Neural cell (in vitro differentiated cells): ENCODE data around the gene IKZF1.

ENCODE experiments used
- CTCF ChIP-seq: fragments of 450-650 bp; IDR thresholded peaks from 2 replicates; pipeline ENCODE4 v1.5.1; 2014; ENCODE audit warnings: antibody characterized with exemption, mild to moderate bottlenecking, moderate library complexity; ENCODE audit not compliant: poor library complexity, severe bottlenecking
- EP300 ChIP-seq: fragments of 450-650 bp; conservative IDR thresholded peaks from 2 replicates; pipeline ENCODE4 v1.6.1; 2014; ENCODE audit warnings: antibody characterized with exemption, mild to moderate bottlenecking, moderate library complexity; ENCODE audit not compliant: poor library complexity, severe bottlenecking
- EZH2 ChIP-seq: fragments of 200-600, 300-800 bp; shearing (Covaris generic), sonication (generic); IDR thresholded peaks from 2 replicates; pipeline ENCODE4 v1.6.1; 2014; ENCODE audit warnings: antibody characterized with exemption, low read length, borderline replicate concordance, mild to moderate bottlenecking; ENCODE audit not compliant: insufficient read depth, poor library complexity, severe bottlenecking
- MXI1 ChIP-seq: fragments of 450-650 bp; conservative IDR thresholded peaks from 2 replicates; pipeline ENCODE4 v1.6.1; 2014; ENCODE audit warnings: antibody characterized with exemption, mild to moderate bottlenecking; ENCODE audit not compliant: poor library complexity, severe bottlenecking
- POLR2AphosphoS5 ChIP-seq: IDR thresholded peaks from 2 replicates; pipeline ENCODE4 v1.6.1; 2012
- RAD21 ChIP-seq: fragments of 450-650 bp; conservative IDR thresholded peaks from 2 replicates; pipeline ENCODE4 v1.6.1; 2014; ENCODE audit warnings: antibody characterized with exemption, mild to moderate bottlenecking, moderate library complexity
- REST ChIP-seq: IDR thresholded peaks from 2 replicates; pipeline ENCODE4 v1.6.1; 2012; ENCODE audit warnings: borderline replicate concordance
- SMC3 ChIP-seq: fragments of 450-650 bp; conservative IDR thresholded peaks from 2 replicates; pipeline ENCODE4 v1.6.1; 2014; ENCODE audit warnings: antibody characterized with exemption, mild to moderate bottlenecking, moderate library complexity; ENCODE audit not compliant: poor library complexity
- TAF1 ChIP-seq: IDR thresholded peaks from 2 replicates; pipeline ENCODE4 v1.6.1; 2012; ENCODE audit warnings: low read depth

- no peak for TF ChIP-seq CTCF
- no peak for TF ChIP-seq TAF1
- no peak for TF ChIP-seq EP300
- TF ChIP-seq POLR2AphosphoS5 = no peak
- no peak for TF ChIP-seq SMC3
- no peak for TF ChIP-seq MXI1
- no peak for TF ChIP-seq REST
- TF ChIP-seq RAD21 = no peak
- TF ChIP-seq EZH2 = no peak
Measured at GRCh38 chr7:50418526-50419290, 114.2 kb downstream of the IKZF1 start.
